Right kidney (tissue), 1 donor: ENCODE data around the gene STX1B.
"Not testable (repeated sequence)": the region's sequence is repeated elsewhere in the genome, so short reads cannot be mapped to it uniquely, and the experiment has no call there.

Experiments used
- DNase-seq: peaks from one replicate; pipeline ENCODE4 v3.0.0-alpha.2; 2016

Gene STX1B

GRCh38 chr16:30951750-30952149 is 58.7 kb downstream of the STX1B start:
- no peak for DNase-seq

GRCh38 chr16:30951193-30951592 is 59.2 kb downstream of the STX1B start:
- DNase-seq = no peak

- no peak for DNase-seq
Observed at GRCh38 chr16:30950516-30951065, 59.8 kb downstream of the STX1B start.

- no peak for DNase-seq
Observed at GRCh38 chr16:30949650-30950515, 60.6 kb downstream of the STX1B start.

- peak; percentile 88 for DNase-seq
Observed at GRCh38 chr16:30948667-30949649, 61.5 kb downstream of the STX1B start, which contains the start of gene ORAI3. Gene ORAI3, plus strand, starts transcription at chr16:30949068. Its CDS starts 222 bp downstream, at chr16:30949290.

DNA sequence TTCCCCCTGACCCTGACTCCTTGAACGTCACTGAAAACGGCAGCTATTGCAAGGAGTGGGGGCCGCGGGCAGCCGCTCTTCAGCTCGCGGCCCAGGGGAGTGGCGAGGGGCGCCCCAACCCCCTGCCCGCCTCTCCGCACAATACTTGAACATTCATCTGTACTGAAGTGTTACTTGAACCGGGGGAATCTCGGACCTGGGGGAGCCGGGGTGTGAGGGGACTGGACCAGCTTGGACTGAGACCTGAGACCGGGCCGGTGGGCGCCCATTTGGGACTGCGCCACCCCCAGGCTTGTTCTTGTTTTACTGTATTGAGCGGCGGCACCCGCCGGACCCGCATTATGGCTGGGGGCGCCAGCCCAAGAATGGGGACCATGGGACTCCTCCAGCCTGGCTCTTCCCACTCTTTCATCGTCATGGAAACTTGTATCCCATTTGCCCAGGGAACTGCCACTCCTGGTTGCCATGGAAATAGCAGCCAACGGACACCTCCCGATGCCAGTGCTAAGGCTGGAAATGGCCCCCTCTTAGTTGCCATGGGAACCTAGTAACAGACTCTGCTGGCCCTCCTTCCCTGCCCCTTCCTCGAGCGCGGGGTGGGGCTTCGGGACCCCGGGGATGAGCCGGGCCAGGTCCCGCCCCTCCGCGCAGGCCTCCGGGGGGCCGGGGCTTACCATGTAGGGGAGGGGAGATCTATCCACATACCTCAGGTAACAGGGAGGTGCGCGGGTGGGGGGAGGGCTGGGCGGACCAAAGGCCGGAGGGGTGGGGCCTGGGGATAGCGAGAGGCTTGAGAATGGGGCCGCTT is 62.4 kb downstream of the STX1B start:
- DNase-seq = peak; percentile 90

DNA sequence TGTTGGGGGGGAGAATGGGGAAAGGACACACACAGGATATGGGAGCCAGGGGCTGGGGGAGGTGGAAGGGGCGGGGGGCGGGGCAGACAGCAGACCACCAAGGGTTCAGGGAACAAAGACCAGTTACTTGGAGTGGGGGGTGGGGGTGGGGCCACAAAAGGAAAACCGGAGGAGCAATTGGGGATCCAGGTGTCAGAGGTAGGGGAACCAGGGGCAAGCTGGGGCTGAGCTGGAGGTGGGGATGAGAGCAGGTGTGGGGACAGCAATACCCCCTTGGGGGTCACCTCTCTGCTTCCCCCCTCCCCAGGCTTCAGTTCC is 62.9 kb downstream of the STX1B start:
- DNase-seq = no peak

DNA sequence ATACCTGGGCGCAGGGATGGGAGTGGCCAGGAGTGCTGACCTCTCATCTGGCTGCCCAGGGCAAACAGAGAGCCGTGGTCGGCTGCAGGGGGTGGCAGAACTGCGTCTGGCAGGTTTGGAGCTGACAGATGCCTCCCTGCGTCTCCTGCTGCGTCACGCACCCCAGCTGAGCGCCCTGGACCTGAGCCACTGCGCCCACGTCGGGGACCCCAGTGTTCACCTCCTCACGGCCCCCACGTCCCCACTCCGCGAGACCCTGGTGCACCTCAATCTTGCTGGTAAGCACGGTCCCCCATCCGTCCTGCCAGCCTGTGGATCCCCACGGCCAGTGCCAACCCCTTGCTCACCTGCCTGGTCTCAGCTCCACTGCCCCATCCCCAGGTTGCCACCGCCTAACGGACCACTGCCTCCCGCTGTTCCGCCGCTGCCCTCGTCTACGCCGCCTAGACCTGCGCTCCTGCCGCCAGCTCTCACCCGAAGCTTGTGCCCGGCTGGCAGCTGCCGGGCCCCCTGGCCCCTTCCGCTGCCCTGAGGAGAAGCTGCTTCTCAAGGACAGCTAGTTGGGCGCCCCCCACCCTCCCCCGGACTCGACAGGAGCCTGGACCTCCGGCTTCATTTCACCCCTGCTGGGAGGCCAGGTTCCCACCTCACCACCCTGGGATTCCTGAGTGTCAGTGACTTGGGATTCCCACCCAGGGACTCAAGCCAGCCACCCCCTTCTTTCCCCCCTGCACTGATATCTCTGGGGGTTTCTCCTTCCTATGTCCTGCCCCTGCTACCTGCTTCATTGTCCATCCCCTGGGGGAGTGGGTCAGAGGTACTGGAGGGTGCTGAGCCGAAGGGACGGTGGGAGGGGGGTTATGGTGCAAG is 63.5 kb downstream of the STX1B start:
- DNase-seq = no peak

DNA sequence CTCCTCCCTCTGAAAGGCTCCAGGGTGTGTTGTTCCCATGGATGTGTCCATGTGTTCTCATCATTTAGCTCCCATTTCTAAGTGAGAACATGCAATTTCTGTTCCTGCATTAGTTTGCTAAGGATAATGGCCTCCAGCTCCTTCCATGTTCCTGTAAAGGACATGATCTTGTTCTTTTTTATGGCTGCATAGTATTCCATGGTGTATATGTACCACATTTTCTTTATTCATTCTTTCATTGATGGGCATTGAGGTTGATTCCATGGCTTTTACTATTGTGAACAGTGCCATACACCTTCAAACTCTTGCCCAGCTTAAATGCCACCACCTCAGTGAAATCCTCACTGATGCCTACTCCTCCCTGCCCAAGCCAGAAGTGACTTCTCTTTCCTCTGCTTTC is 66.1 kb downstream of the STX1B start:
- no peak for DNase-seq

GRCh38 chr16:30942426-30942806 is 68.0 kb downstream of the STX1B start:
- DNase-seq = no peak

DNA sequence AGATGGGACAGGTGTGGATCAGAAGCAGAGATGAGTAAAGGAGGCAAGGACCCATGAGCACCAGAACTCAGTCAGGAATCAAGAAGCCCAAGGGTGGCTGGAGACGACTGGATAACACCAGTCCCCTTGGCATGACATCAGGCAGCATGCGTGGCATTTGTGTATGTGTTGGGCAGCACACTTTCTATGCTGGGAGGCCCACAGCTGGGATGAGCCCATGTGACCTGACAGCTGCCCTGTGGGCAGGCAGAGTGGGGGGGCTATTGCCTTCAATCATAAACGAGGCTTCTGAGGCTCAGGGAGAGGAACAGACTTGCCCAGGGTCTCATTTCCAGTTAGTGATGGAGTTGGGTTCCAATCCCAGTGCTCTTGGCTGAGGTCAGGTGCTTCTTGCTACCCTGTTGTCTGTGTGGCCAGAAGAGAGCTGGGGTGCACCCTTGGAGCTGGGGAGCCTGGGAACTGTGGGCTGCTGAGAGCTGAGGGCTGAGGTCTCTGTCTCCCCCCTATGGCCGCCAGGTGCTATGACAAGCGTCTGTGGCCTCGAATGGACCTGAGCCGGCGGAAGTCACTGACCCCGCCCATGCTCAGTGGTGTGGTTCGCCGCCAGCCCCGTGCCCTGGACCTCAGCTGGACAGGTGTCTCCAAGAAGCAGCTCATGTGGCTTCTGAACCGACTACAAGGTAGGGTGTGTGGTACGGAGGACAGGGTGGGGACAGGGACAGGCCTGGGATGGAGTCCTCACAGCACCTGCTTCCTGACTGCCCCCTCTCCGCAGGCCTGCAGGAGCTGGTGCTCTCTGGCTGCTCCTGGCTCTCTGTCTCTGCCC is 68.6 kb downstream of the STX1B start:
- DNase-seq = peak; percentile 62

- not testable (repeated sequence) for DNase-seq
Observed at GRCh38 chr16:30939571-30939970, 70.9 kb downstream of the STX1B start.
